ENCODE data around the gene LCN2.
"Not testable (repeated sequence)": the region's sequence is repeated elsewhere in the genome, so short reads cannot be mapped to it uniquely, and the experiment has no call there.

LCN2 gene

DNA sequence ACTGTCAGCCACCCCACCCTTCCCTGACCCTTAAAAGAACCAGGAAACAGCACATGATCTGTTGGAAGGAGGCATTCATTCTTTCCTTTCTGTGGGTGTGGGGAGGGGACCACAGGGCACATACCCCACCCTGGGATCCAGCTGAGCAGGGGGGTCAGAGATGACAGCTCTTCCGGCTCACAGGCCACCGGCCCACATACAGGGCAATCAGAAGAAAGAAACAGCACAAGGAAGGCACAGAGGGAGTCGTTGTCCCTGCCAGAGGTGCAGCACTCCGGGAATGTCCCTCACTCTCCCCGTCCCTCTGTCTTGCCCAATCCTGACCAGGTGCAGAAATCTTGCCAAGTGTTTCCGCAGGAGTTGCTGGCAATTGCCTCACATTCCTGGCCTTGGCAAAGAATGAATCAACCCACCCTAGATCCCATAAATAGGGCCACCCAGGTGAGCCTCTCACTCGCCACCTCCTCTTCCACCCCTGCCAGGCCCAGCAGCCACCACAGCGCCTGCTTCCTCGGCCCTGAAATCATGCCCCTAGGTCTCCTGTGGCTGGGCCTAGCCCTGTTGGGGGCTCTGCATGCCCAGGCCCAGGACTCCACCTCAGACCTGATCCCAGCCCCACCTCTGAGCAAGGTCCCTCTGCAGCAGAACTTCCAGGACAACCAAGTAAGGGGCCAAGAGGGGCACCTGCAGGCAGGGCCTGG lies at the start of gene LCN2:
LCN2 (plus strand) TSS at position 453 of the 701 bp plus-strand sequence; CDS start at position 526, 73 bp downstream.
- peak; percentile 47 for DNase-seq

GRCh38 chr9:128099932-128100491 lies 49.2 kb upstream of the LCN2 start:
- DNase-seq, result no peak

- no peak for DNase-seq
Measured at GRCh38 chr9:128100581-128100980, 48.7 kb upstream of the LCN2 start.

DNA sequence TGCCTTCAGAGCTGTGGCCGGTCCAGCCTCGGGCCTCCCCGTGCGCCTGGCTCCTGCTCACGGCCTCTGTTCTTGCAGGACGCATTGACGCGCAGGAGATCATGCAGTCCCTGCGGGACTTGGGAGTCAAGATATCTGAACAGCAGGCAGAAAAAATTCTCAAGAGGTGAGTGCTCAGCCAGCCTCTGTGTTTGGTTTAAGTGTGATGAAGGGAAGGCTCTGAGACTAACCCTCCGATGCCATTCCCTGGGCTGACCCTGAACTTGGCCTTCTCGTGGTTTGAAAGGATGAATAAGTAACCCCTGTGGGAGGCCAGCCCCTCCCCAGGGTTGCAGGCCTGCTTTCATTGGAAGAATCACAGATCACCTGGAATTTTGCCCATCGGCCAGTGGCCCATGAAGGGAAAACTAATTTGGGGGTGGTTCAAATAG lies 48.0 kb upstream of the LCN2 start:
- DNase-seq, result no peak

GRCh38 chr9:128101690-128102089 lies 47.6 kb upstream of the LCN2 start:
- DNase-seq, result no peak

DNA sequence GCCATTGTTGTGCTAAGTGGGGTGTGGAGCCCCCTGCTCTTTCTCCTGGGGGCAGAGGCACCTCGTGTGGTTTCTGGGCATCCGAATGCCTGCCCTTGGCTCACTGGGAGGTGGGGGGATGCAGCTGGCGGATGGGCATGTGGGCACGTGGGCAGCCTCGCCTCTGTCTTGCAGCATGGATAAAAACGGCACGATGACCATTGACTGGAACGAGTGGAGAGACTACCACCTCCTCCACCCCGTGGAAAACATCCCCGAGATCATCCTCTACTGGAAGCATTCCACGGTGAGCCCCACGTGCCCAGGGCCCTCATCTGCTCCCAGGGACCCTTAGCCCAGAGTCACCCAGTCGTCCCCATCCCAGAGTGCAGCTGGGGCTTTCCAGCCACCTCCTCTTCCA lies 47.1 kb upstream of the LCN2 start:
- no peak for DNase-seq

- DNase-seq, result peak; percentile 61
Measured at GRCh38 chr9:128102861-128103588, 46.2 kb upstream of the LCN2 start.

DNA sequence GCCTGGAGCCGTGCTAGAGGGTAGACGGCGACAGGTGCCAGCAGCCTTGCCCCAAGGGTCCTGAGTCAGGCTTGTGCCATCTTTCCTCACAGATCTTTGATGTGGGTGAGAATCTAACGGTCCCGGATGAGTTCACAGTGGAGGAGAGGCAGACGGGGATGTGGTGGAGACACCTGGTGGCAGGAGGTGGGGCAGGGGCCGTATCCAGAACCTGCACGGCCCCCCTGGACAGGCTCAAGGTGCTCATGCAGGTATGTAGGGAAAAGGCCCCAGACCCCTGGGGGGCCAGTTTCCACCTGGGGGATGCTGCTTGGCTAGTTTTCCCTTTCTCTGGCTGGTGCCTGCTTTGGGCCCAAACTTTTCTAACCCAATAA lies 45.7 kb upstream of the LCN2 start:
- peak; percentile 72 for DNase-seq

GRCh38 chr9:128104171-128104618 lies 45.1 kb upstream of the LCN2 start:
- DNase-seq, result no peak

DNA sequence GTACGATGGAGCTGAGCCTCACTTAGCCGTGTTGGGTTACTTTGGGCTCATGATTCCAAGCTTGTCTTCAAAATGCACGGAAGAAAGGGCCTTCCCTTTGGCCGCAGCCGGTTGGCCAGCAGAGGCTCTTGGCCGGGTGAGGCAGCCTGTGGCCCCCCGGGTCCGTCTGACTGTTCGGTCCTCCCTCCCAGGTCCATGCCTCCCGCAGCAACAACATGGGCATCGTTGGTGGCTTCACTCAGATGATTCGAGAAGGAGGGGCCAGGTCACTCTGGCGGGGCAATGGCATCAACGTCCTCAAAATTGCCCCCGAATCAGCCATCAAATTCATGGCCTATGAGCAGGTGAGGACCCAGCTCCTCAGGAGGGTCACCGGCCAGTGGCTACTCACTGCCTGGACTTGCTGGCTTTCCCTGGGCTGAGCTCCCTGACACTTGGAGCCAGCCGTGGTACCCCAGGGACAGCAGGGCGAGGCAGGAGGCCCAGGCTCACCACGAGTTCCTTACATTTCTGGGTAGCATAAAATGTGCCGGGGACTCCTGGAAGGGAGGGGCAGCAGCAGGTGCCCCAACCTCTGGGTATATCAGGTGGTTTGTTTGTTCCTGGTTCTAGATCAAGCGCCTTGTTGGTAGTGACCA lies 43.6 kb upstream of the LCN2 start:
- no peak for DNase-seq

- peak; percentile 54 for DNase-seq
Measured at GRCh38 chr9:128106181-128106939, 42.9 kb upstream of the LCN2 start.

DNA sequence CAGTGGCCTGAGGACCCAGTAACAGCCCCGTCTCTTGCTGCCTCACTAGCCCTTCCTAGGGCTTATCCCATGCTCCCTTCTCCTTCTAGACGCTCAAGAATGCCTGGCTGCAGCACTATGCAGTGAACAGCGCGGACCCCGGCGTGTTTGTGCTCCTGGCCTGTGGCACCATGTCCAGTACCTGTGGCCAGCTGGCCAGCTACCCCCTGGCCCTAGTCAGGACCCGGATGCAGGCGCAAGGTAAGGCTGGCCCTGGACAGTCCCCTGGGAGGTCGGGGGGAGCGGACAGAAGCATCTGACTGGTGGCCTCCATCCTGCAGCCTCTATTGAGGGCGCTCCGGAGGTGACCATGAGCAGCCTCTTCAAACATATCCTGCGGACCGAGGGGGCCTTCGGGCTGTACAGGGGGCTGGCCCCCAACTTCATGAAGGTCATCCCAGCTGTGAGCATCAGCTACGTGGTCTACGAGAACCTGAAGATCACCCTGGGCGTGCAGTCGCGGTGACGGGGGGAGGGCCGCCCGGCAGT lies 42.2 kb upstream of the LCN2 start:
- DNase-seq, result no peak

DNA sequence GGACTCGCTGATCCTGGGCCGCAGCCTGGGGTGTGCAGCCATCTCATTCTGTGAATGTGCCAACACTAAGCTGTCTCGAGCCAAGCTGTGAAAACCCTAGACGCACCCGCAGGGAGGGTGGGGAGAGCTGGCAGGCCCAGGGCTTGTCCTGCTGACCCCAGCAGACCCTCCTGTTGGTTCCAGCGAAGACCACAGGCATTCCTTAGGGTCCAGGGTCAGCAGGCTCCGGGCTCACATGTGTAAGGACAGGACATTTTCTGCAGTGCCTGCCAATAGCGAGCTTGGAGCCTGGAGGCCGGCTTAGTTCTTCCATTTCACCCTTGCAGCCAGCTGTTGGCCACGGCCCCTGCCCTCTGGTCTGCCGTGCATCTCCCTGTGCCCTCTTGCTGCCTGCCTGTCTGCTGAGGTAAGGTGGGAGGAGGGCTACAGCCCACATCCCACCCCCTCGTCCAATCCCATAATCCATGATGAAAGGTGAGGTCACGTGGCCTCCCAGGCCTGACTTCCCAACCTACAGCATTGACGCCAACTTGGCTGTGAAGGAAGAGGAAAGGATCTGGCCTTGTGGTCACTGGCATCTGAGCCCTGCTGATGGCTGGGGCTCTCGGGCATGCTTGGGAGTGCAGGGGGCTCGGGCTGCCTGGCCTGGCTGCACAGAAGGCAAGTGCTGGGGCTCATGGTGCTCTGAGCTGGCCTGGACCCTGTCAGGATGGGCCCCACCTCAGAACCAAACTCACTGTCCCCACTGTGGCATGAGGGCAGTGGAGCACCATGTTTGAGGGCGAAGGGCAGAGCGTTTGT lies 41.6 kb upstream of the LCN2 start:
- DNase-seq, result no peak

DNA sequence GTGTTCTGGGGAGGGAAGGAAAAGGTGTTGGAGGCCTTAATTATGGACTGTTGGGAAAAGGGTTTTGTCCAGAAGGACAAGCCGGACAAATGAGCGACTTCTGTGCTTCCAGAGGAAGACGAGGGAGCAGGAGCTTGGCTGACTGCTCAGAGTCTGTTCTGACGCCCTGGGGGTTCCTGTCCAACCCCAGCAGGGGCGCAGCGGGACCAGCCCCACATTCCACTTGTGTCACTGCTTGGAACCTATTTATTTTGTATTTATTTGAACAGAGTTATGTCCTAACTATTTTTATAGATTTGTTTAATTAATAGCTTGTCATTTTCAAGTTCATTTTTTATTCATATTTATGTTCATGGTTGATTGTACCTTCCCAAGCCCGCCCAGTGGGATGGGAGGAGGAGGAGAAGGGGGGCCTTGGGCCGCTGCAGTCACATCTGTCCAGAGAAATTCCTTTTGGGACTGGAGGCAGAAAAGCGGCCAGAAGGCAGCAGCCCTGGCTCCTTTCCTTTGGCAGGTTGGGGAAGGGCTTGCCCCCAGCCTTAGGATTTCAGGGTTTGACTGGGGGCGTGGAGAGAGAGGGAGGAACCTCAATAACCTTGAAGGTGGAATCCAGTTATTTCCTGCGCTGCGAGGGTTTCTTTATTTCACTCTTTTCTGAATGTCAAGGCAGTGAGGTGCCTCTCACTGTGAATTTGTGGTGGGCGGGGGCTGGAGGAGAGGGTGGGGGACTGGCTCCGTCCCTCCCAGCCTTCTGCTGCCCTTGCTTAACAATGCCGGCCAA lies 40.8 kb upstream of the LCN2 start:
- DNase-seq, result no peak

DNA sequence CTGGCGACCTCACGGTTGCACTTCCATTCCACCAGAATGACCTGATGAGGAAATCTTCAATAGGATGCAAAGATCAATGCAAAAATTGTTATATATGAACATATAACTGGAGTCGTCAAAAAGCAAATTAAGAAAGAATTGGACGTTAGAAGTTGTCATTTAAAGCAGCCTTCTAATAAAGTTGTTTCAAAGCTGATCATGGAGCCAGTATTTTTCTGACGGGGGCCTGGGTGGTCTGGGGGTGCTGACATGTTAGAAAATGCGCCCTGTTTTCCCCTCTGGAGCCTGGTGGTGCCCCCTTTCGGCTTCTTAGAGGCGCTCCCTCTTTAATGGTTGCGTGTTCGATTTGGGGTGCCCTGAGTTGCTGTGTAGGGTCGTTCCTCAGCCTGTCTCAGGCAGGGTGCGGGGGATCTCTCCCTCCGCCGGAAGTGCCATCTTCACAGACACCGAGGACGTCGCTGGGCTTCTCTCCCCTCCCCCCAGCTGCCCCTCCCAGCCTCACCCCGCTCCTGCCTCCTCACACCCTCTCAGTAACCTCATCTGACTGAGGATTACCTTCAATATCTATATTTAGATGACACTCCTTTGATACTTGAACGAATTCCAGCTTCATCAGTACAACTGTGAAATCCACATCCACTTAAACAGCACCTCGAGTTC lies 40.1 kb upstream of the LCN2 start:
- no peak for DNase-seq

GRCh38 chr9:128111726-128112125 lies 37.5 kb upstream of the LCN2 start:
- not testable (repeated sequence) for DNase-seq

DNA sequence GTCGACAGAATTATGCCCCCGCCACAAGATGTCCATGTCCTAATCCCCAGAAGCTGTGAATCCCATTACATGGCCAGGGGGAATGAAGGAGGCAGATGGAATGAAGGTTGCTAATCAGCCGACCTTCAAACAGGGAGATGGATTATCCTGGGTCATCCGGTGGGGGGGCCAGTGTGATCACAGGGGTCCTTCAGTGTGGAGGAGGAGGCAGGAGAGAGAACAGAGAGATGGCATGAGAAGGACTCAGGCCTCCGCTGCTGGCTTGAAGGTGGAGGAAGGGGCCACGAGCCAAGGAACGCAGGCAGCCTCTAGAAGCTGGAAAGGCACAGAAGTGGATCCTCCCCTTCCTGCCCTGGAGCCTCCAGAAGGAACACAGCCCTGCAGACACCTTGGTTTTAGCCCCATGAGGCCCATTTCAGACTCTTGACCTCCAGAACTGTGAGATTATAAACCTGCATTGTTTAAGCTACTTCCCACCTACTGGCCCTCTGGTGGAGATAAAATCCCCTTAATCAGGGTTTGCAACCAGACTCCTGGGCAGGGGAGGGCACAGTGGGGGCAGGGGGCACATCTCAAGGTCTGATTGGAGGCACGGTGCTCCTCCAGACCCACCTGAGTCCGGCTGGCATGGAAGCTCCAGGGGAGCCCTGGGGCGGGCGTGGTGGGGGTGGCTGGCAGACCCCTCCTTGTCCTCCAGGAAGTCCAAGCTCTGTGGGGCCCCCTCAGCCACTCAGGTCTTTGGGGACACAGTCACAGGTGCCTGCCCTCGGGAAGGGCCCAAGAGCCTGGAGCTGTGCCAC lies 35.5 kb upstream of the LCN2 start:
- DNase-seq, result no peak

DNA sequence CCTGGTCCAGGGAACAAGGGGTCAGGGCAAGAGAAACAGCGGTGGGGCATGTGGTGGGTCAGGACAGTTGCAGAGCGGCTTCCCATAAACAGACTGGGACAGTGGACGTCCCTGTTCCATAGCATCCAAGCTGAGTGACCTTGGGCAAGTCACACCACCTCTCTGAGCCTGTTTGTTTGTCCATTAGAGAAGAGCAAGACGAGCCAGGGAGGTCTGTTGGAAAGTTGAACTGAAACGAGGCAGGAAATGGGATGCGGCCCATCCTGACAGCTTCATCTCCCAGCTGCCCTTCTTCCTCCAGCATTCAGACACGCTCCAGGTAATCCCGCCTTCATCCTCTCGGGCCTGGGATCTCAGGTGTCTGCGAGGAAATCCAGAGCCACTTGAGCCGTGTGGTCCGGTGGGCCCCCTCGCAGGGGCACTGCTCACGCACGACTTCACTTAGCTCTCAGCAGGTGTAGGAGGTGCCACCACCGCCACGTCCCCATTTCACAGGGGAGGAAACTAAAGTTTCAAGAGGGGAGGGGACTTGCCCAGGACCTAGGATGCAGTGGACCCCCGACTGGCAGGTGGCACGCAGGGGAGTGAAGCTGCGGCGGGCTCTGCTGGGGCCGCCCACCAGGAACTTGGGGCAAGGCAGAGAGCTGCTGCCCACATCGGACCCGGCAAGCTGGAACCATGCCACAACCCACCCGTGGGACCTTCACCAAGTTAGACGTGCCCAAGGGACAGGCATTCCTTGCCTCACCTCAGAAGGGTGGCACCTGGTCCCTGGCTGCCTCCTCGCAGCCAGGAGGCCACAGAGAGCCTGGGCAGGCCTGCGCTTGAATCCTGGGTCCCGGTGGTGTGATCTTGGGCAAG lies 34.7 kb upstream of the LCN2 start:
- peak; percentile 53 for DNase-seq
